Measurements from ENCODE around the gene LOXL4. TPM values are rescaled to one million over a fixed set of nuclear protein-coding genes. Genes with fewer than 3 reads are reported as not detected.
"Not testable (repeated sequence)": the region's sequence is repeated elsewhere in the genome, so short reads cannot be mapped to it uniquely, and the experiment has no call there.

Gene LOXL4
- total and polyA plus RNA-seq, 9 donors = 5.1 to 32.9 (median 8.2) TPM

- WGBS, 3 donors = 89 to 100% (median 96%) methylated on average over 1 of the region's 1 CpG
- Histone ChIP-seq H3K4me3 (no peak overlapping the region), H3K27ac (no peak overlapping the region), H3K4me1 (ENCODE audit: insufficient read depth) (no peaks in the 10 kb centered on the region), H3K27me3 (no peaks in the 10 kb centered on the region), H3K36me3 (no peaks in the 10 kb centered on the region), H3K9me3 (no peaks in the 10 kb centered on the region)
- intact Hi-C loops (cut with DNase I) = no loop called here
- TF ChIP-seq POLR2A (IDR thresholded peaks at IDR 0.05) = no peak
- TF ChIP-seq CTCF (IDR thresholded peaks at IDR 0.05) = no peak
- TF ChIP-seq EP300 (IDR thresholded peaks at IDR 0.05) = no peak
- DNase-seq = no peak
Measured at GRCh38 chr10:98238391-98238790, 29.6 kb downstream of the LOXL4 start.

- H3K36me3 ChIP-seq = no peaks in the 10 kb centered on the region
- 60 to 68% (median 67%) methylated on average over 5 of the region's 5 CpGs for WGBS, 3 donors
Measured at GRCh38 chr10:98236862-98237261, 31.1 kb downstream of the LOXL4 start.

GRCh38 chr10:98235846-98236245 is 32.1 kb downstream of the LOXL4 start:
- H3K36me3 ChIP-seq = no peaks in the 10 kb centered on the region

More at GRCh38 chr10:98236862-98237261, 31.1 kb downstream of the LOXL4 start:
- TF ChIP-seq POLR2A (IDR thresholded peaks at IDR 0.05) (no peak), EP300 (IDR thresholded peaks at IDR 0.05) (no peak), CTCF (IDR thresholded peaks at IDR 0.05) (no peak)
- Histone ChIP-seq H3K4me3 (no peak overlapping the region), H3K27ac (no peak overlapping the region), H3K9me3 (no peaks in the 10 kb centered on the region), H3K4me1 (ENCODE audit: insufficient read depth) (no peaks in the 10 kb centered on the region), H3K27me3 (no peaks in the 10 kb centered on the region)
- intact Hi-C loops (cut with DNase I) = no loop called here
- DNase-seq = no peak

GRCh38 chr10:98231417-98231816 is 36.6 kb downstream of the LOXL4 start:
- H3K4me1 ChIP-seq (ENCODE audit: insufficient read depth) = no peaks in the 10 kb centered on the region
- DNase-seq = no peak
- no peaks in the 10 kb centered on the region for H3K36me3 ChIP-seq
- no peak overlapping the region for H3K27ac ChIP-seq
- no peak overlapping the region for H3K4me3 ChIP-seq
- 93 to 97% (median 93%) methylated on average over 4 of the region's 4 CpGs for WGBS, 3 donors
- no peaks in the 10 kb centered on the region for H3K27me3 ChIP-seq
- H3K9me3 ChIP-seq = no peaks in the 10 kb centered on the region
- TF ChIP-seq EP300 (IDR thresholded peaks at IDR 0.05) (no peak), CTCF (IDR thresholded peaks at IDR 0.05) (no peak), POLR2A (IDR thresholded peaks at IDR 0.05) (no peak)
- intact Hi-C loops (cut with DNase I) = no loop called here

More at GRCh38 chr10:98235846-98236245, 32.1 kb downstream of the LOXL4 start:
- Histone ChIP-seq H3K9me3 (no peaks in the 10 kb centered on the region), H3K4me1 (ENCODE audit: insufficient read depth) (no peaks in the 10 kb centered on the region), H3K27ac (no peak overlapping the region), H3K4me3 (no peak overlapping the region), H3K27me3 (no peaks in the 10 kb centered on the region)
- DNase-seq = no peak
- WGBS, 3 donors = 40 to 52% (median 50%) methylated on average over 5 of the region's 5 CpGs
- TF ChIP-seq EP300 (IDR thresholded peaks at IDR 0.05) (no peak), CTCF (IDR thresholded peaks at IDR 0.05) (no peak), POLR2A (IDR thresholded peaks at IDR 0.05) (no peak)
- intact Hi-C loops (cut with DNase I) = no loop called here

- H3K36me3 ChIP-seq; H3K4me1 ChIP-seq (ENCODE audit: insufficient read depth); H3K27me3 ChIP-seq; DNase-seq; H3K4me3 ChIP-seq; H3K27ac ChIP-seq; intact Hi-C loops (cut with DNase I); H3K9me3 ChIP-seq: not testable (repeated sequence)
- WGBS, 3 donors = 92 to 98% (median 97%) methylated on average over 1 of the region's 1 CpG
Measured at GRCh38 chr10:98228266-98228665, 39.7 kb downstream of the LOXL4 start.

- intact Hi-C loops (cut with DNase I) = not testable (repeated sequence)
Measured at GRCh38 chr10:98227713-98228112, 40.3 kb downstream of the LOXL4 start.

More at GRCh38 chr10:98227713-98228112, 40.3 kb downstream of the LOXL4 start:
- H3K27me3 ChIP-seq; DNase-seq; H3K4me1 ChIP-seq (ENCODE audit: insufficient read depth); H3K27ac ChIP-seq; H3K36me3 ChIP-seq; H3K9me3 ChIP-seq; H3K4me3 ChIP-seq: not testable (repeated sequence)
- 97 to 100% (median 98%) methylated on average over 3 of the region's 3 CpGs for WGBS, 3 donors
